NCI-H1417 (cell line): Measurements from ENCODE around the gene SPOUT1.

Experiments used
- DNase-seq, 3 experiments: peaks; one replicate each; lab custom pipeline; 2025; lab: John Stamatoyannopoulos, UW

SPOUT1 gene

DNA sequence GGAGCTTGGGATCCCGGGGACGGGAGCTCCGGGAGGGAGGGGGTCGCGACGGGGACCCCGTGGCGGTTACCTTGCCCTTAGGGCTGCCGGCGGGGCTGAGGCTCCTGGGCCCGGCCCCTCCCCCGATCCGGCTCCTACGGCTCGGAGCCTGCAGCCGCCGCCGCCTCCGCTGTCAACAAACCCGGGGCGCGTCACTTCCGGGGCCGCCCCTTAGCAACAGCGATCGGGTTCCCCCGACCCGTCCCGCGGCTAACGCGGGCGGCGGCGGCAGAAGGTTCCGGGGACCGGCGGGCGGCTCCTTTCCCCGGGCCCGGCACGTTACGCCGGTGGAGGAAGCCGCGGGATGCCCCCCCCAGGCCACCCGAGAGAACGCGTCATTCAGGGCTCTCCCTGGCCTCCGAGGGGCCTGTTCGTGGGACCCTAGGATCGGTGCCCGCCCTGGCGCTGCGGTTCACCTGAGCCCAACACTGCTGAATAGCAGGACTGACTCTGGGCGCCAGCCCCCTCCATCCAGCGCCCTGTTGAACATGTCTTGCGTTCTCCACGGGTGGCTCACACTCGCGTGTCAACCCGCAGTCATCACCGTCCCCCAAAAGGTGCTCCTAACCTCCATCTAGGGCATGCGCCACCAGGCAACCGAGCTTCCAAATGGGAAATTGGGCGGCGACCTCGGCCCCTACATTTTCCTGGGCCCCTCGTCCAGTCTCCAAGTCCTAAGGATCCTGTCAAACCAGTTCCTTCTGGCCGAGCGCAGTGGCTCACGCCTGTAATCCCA is 57.7 kb downstream of the SPOUT1 start, which contains the start of gene ZER1:
TSS of gene ZER1 (minus strand) at position 183 of the 775 bp plus-strand sequence. CDS start 16,362 bp downstream, outside the sequence.
- peak; percentile 75 to 95 (median 94) for DNase-seq

DNA sequence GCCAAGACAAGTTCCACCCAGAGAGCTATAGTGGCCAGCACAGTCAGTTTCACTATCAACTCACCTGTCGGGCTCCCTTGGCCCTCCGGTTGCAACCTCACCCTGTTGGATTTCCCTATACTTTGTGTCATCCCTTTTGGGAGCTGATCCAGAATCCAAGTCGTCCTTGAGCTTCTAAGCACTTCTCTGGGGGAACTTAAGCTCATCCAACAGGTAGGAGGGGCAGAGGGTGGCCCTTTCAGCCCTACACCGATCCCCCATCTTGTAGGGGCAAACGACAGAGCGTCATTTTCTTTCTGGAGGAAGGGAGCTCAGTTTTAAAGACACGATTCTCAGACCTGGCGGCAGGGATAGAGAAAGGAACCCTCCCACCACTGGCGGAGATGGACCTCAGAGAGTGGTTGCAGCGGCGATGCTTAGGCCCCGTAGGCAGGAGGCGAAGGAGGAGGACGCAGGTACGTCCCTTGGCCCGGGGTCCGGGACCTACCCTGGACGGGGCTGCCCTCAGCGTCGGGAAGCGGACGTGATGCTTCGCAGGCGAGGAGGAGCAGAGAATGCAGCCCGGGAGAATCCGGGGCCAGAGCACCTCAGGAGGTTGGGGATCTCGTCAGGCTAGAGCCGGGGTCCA is 58.4 kb downstream of the SPOUT1 start:
- DNase-seq, result no peak

GRCh38 chr9:128770286-128771030 is 59.1 kb downstream of the SPOUT1 start:
- DNase-seq, result no peak
